Lung (tissue), 12 donors: ENCODE results near the gene KLF11. TPM values are rescaled to one million over a fixed set of nuclear protein-coding genes. Genes with fewer than 3 reads are reported as not detected.

ENCODE experiments used
- ATAC-seq: fragments of 200-7000 bp; cut with Tn5 transposase; one replicate; pipeline ENCODE4 v1.9.1; 2020; ENCODE audit warnings: moderate number of reproducible peaks; ENCODE audit not compliant: insufficient read depth, low FRiP score
- DNase-seq, 3 donors: peaks; one replicate each; pipeline ENCODE4 v3.0.0-alpha.2; 2013 to 2017
- H3K27ac ChIP-seq, 2 donors: one replicate each; pipeline ENCODE4 v1.5.1; 2013; ENCODE audit warnings: mild to moderate bottlenecking in 2 of 2, moderate library complexity in 2 of 2, control low read depth in 1 of 2, inconsistent platforms in 1 of 2, low read depth in 1 of 2, low read length in 1 of 2
- H3K27me3 ChIP-seq, 3 donors: one replicate each; pipeline ENCODE4 v1.5.1; 2013; ENCODE audit warnings: low read length in 2 of 3; ENCODE audit not compliant: control insufficient read depth in 3 of 3, insufficient read depth in 3 of 3
- H3K36me3 ChIP-seq, 4 donors: one replicate each; pipeline ENCODE4 v1.5.1; 2013; ENCODE audit warnings: low read length in 4 of 4, mild to moderate bottlenecking in 1 of 4, moderate library complexity in 1 of 4; ENCODE audit not compliant: control insufficient read depth in 4 of 4, insufficient read depth in 4 of 4
- H3K4me1 ChIP-seq, 5 donors: one replicate each; pipeline ENCODE4 v1.5.1; 2013; ENCODE audit warnings: low read length in 5 of 5, mild to moderate bottlenecking in 2 of 5, moderate library complexity in 1 of 5; ENCODE audit not compliant: control insufficient read depth in 5 of 5, insufficient read depth in 5 of 5
- H3K4me3 ChIP-seq: one replicate; pipeline ENCODE4 v1.5.1; 2013; ENCODE audit warnings: mild to moderate bottlenecking, control low read depth, moderate library complexity
- H3K9ac ChIP-seq, 2 donors: one replicate each; pipeline ENCODE4 v1.5.1; 2013; ENCODE audit warnings: low read length in 2 of 2, control low read depth in 1 of 2; ENCODE audit not compliant: insufficient read depth in 1 of 2
- H3K9me3 ChIP-seq, 4 donors: one replicate each; pipeline ENCODE4 v1.5.1; 2013; ENCODE audit warnings: low read length in 3 of 4, mild to moderate bottlenecking in 1 of 4, moderate library complexity in 1 of 4; ENCODE audit not compliant: control insufficient read depth in 4 of 4, insufficient read depth in 3 of 4
- WGBS, 2 donors: extraction: QIAGEN DNeasy Blood & Tissue Kit; methylation state at CpG; one replicate each; pipeline ENCODE4 v1.1.7; 2013; 5-methylcytosine and 5-hydroxymethylcytosine counted together
- polyA plus RNA-seq, 2 donors: library from polyadenylated mRNA; stranded (reverse); fragments of 200-250 nt; gene quantifications; one replicate each; pipeline ENCODE4 v1.2.1, GENCODE V29; 2013
- total RNA-seq, 2 donors: library from RNA; depleted of rRNA in 1 of 2; stranded (reverse); fragments of >200 nt in 1 of 2; gene quantifications; one replicate each; pipeline ENCODE4 v1.2.1, GENCODE V29; 2014 to 2021
- TF ChIP-seq, protein P1 (sequence below): IDR thresholded peaks from 2 replicates; pipeline ENCODE4 v1.5.1; 2012; ENCODE audit warnings: mild to moderate bottlenecking; ENCODE audit errors: control extremely low read depth, extremely low read depth
- donor health status: control.
- donor health status: control.
- donor health status: Bipolar disorder and iron deficiency.
- donor health status: healthy.
- donor health status: DM: yes; HTN: yes; CAD: no.

Gene KLF11
- total and polyA plus RNA-seq, 4 donors, result 7.4 to 21.8 (median 17.3) TPM

GRCh38 chr2:10035053-10035422 is 8.3 kb upstream of the KLF11 start:
- H3K9ac ChIP-seq, result no peak overlapping the region

GRCh38 chr2:10035633-10036032 is 7.7 kb upstream of the KLF11 start:
- Histone ChIP-seq H3K36me3 (no peaks in the 10 kb centered on the region), H3K4me1 (peaks cover 0 to 23% (median 9%) of the 10 kb centered on the region in 5 donors), H3K27ac (peak overlapping the region in 1 of 2 donors; percentile 76), H3K9me3 (no peaks in the 10 kb centered on the region), H3K27me3 (no peaks in the 10 kb centered on the region), H3K9ac (no peak overlapping the region), H3K4me3 (no peak overlapping the region)
- ATAC-seq (no peak), DNase-seq (no peak)
- TF ChIP-seq, protein P1, sequence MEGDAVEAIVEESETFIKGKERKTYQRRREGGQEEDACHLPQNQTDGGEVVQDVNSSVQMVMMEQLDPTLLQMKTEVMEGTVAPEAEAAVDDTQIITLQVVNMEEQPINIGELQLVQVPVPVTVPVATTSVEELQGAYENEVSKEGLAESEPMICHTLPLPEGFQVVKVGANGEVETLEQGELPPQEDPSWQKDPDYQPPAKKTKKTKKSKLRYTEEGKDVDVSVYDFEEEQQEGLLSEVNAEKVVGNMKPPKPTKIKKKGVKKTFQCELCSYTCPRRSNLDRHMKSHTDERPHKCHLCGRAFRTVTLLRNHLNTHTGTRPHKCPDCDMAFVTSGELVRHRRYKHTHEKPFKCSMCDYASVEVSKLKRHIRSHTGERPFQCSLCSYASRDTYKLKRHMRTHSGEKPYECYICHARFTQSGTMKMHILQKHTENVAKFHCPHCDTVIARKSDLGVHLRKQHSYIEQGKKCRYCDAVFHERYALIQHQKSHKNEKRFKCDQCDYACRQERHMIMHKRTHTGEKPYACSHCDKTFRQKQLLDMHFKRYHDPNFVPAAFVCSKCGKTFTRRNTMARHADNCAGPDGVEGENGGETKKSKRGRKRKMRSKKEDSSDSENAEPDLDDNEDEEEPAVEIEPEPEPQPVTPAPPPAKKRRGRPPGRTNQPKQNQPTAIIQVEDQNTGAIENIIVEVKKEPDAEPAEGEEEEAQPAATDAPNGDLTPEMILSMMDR, result no peak
- WGBS, 2 donors, result 44 to 60% methylated on average over 5 of the region's 5 CpGs

More at GRCh38 chr2:10035053-10035422, 8.3 kb upstream of the KLF11 start:
- H3K4me1 ChIP-seq, result peaks cover 0 to 26% (median 9%) of the 10 kb centered on the region in 5 donors
- ATAC-seq, result no peak
- H3K27ac ChIP-seq, result no peak overlapping the region
- no peak overlapping the region for H3K4me3 ChIP-seq
- 45 to 53% methylated on average over 3 of the region's 3 CpGs for WGBS, 2 donors
- no peaks in the 10 kb centered on the region for H3K27me3 ChIP-seq
- no peak for DNase-seq
- TF ChIP-seq, protein P1, result no peak
- no peaks in the 10 kb centered on the region for H3K36me3 ChIP-seq
- no peaks in the 10 kb centered on the region for H3K9me3 ChIP-seq

- Histone ChIP-seq H3K4me3 (no peak overlapping the region), H3K36me3 (no peaks in the 10 kb centered on the region), H3K9ac (no peak overlapping the region), H3K27me3 (no peaks in the 10 kb centered on the region), H3K27ac (peak overlapping the region; percentile 21 to 76), H3K4me1 (peaks cover 0 to 26% (median 9%) of the 10 kb centered on the region in 5 donors), H3K9me3 (no peaks in the 10 kb centered on the region)
- TF ChIP-seq, protein P1, result peak; percentile 33
- peak; percentile 68 for ATAC-seq
- DNase-seq, result peak in 1 of 3 donors; percentile 32
- WGBS, 2 donors, result 26 to 39% methylated on average over 14 of the region's 14 CpGs
Observed at GRCh38 chr2:10036095-10036884, 7.1 kb upstream of the KLF11 start.
